ENCODE measurements around the gene PARVB. TPM values are rescaled to one million over a fixed set of nuclear protein-coding genes. Genes with fewer than 3 reads are reported as not detected.
A peak's percentile ranks its signal among the peaks of the same experiment; 100 is the strongest.

The PARVB gene
- total RNA-seq, 1 donor = 29.3 TPM

DNA sequence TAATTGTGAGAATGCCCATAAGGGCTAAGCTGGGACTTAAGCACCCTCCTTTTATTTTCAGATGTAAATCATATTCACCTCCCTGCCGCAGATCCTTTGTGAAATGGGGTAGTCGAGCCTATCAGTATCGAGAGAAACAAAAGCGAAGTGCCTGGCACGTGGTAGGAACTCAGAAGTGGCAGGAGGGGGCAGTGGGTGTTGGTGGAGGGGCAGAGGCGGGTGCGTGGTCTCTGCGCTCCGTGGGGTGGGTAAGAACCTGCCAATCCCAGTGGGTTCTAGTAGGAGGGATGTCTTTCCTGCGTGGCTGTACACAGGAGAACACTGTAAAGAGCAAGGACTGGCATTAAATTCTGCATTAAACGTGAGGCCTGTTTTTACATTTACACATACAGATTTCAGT is 21.8 kb upstream of the PARVB start:
- no peak for DNase-seq (ENCODE audit: insufficient read length, low spot score, missing footprints)
- Histone ChIP-seq H4K20me1 (ENCODE audit: insufficient read depth, low read length) (no peaks in the 10 kb centered on the region), H3K27me3 (ENCODE audit: insufficient read depth, low read length) (no peaks in the 10 kb centered on the region), H3K9me3 (ENCODE audit: low read depth, low read length) (no peaks in the 10 kb centered on the region), H3K4me3 (ENCODE audit: insufficient read depth, low read length) (no peak overlapping the region), H3K4me1 (ENCODE audit: insufficient read depth, low read length) (no peaks in the 10 kb centered on the region), H3K4me2 (ENCODE audit: insufficient read depth, low read length) (no peak overlapping the region), H2AFZ (ENCODE audit: low read length) (no peak overlapping the region), H3K36me3 (ENCODE audit: insufficient read depth, low read length) (peaks cover 12% of the 10 kb centered on the region), H3K79me2 (ENCODE audit: insufficient read depth, low read length) (no peaks in the 10 kb centered on the region), H3K27ac (ENCODE audit: low read depth, low read length) (no peak overlapping the region)
- TF ChIP-seq, protein P1, sequence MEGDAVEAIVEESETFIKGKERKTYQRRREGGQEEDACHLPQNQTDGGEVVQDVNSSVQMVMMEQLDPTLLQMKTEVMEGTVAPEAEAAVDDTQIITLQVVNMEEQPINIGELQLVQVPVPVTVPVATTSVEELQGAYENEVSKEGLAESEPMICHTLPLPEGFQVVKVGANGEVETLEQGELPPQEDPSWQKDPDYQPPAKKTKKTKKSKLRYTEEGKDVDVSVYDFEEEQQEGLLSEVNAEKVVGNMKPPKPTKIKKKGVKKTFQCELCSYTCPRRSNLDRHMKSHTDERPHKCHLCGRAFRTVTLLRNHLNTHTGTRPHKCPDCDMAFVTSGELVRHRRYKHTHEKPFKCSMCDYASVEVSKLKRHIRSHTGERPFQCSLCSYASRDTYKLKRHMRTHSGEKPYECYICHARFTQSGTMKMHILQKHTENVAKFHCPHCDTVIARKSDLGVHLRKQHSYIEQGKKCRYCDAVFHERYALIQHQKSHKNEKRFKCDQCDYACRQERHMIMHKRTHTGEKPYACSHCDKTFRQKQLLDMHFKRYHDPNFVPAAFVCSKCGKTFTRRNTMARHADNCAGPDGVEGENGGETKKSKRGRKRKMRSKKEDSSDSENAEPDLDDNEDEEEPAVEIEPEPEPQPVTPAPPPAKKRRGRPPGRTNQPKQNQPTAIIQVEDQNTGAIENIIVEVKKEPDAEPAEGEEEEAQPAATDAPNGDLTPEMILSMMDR (IDR thresholded peaks at IDR 0.05; ENCODE audit: extremely low read depth, low read depth, low read length) = no peak

DNA sequence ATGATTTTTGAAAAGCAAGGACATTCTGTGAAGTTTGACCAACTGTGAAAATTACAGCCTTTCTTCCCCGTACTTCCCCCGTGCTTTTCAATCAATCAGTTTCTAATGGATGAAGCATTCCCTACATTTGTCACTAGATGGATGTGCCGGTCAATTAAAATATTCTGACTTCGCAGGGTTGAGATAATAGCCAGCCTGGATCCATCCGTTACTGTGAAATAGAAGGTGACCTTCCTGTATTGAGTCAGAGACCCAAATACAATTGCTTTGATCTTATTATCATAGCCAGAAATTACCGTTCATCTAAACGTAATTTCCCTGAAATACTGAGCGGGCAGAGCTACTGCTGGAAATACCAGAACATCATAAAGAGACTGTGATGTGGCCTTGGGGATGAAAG is 21.1 kb upstream of the PARVB start:
- Histone ChIP-seq H3K4me2 (ENCODE audit: insufficient read depth, low read length) (no peak overlapping the region), H3K4me3 (ENCODE audit: insufficient read depth, low read length) (no peak overlapping the region), H3K9me3 (ENCODE audit: low read depth, low read length) (no peaks in the 10 kb centered on the region), H3K27me3 (ENCODE audit: insufficient read depth, low read length) (no peaks in the 10 kb centered on the region), H3K27ac (ENCODE audit: low read depth, low read length) (no peak overlapping the region), H3K4me1 (ENCODE audit: insufficient read depth, low read length) (no peaks in the 10 kb centered on the region), H3K79me2 (ENCODE audit: insufficient read depth, low read length) (no peaks in the 10 kb centered on the region), H2AFZ (ENCODE audit: low read length) (no peak overlapping the region), H4K20me1 (ENCODE audit: insufficient read depth, low read length) (no peaks in the 10 kb centered on the region), H3K36me3 (ENCODE audit: insufficient read depth, low read length) (peaks cover 11% of the 10 kb centered on the region)
- TF ChIP-seq, protein P1 (IDR thresholded peaks at IDR 0.05; ENCODE audit: extremely low read depth, low read depth, low read length) = no peak
- DNase-seq (ENCODE audit: insufficient read length, low spot score, missing footprints) = no peak

DNA sequence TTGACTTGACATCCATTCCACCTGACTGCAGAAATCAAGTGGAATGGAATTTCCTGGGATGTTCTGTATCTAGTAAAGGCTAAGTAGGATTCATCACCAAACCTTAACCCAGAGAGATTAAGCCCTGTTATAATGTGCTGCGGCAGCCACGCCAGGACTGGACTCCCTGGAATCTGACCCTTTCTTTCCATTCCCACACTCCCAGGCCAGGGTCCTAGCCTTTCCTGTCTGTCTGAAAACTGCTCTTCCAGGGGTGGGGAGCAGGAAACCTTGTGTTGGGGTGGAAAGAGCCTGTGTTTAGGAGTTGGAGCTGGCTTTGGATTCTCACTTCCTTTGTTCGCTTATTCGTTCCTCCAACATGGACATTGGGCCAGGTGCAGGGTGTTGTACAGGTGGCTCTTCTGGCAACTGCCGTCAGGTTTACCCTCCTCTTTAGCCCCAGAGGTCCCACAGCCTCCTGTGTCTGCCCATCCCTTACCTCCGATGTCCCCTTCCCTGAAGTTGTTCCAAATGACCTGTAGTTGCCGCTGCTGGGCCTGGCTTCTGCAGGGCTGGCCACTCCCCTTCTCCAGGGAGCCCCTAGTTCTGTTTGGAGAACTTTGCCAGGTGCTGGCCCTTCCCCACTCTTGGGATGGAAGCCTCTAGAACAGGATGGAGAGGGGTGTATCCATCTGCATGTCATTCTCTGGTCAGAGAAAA is 20.5 kb upstream of the PARVB start:
- no peaks in the 10 kb centered on the region for H3K4me1 ChIP-seq (ENCODE audit: insufficient read depth, low read length)
- DNase-seq (ENCODE audit: insufficient read length, low spot score, missing footprints) = no peak
- H3K27me3 ChIP-seq (ENCODE audit: insufficient read depth, low read length) = no peaks in the 10 kb centered on the region
- H4K20me1 ChIP-seq (ENCODE audit: insufficient read depth, low read length) = no peaks in the 10 kb centered on the region
- no peak overlapping the region for H3K4me2 ChIP-seq (ENCODE audit: insufficient read depth, low read length)
- H2AFZ ChIP-seq (ENCODE audit: low read length) = no peak overlapping the region
- TF ChIP-seq, protein P1 (IDR thresholded peaks at IDR 0.05; ENCODE audit: extremely low read depth, low read depth, low read length) = peak; percentile 18
- H3K4me3 ChIP-seq (ENCODE audit: insufficient read depth, low read length) = no peak overlapping the region
- no peaks in the 10 kb centered on the region for H3K9me3 ChIP-seq (ENCODE audit: low read depth, low read length)
- H3K27ac ChIP-seq (ENCODE audit: low read depth, low read length) = no peak overlapping the region
- peaks cover 5% of the 10 kb centered on the region for H3K36me3 ChIP-seq (ENCODE audit: insufficient read depth, low read length)
- H3K79me2 ChIP-seq (ENCODE audit: insufficient read depth, low read length) = no peaks in the 10 kb centered on the region

DNA sequence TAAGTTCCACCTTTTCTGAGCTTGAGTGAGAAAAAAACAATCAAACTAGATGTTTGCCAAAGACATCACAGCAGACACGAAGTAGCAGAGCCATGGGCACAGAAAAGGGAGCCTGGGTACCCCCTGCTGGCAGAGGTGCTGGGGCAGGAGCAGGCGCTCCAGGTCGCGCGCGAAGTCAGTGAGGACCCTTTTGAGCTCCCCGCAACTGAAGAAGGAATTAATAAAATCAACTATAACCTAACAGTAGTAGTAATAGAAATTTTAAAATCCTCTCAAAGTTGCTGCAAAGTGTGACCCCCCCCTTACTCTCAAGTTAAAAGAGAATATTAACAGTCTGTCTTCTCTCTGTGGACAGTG is 20.0 kb upstream of the PARVB start:
- Histone ChIP-seq H3K79me2 (ENCODE audit: insufficient read depth, low read length) (no peaks in the 10 kb centered on the region), H4K20me1 (ENCODE audit: insufficient read depth, low read length) (no peaks in the 10 kb centered on the region), H3K27me3 (ENCODE audit: insufficient read depth, low read length) (no peaks in the 10 kb centered on the region), H3K27ac (ENCODE audit: low read depth, low read length) (no peak overlapping the region), H3K36me3 (ENCODE audit: insufficient read depth, low read length) (no peaks in the 10 kb centered on the region), H3K4me1 (ENCODE audit: insufficient read depth, low read length) (no peaks in the 10 kb centered on the region), H2AFZ (ENCODE audit: low read length) (no peak overlapping the region), H3K4me3 (ENCODE audit: insufficient read depth, low read length) (no peak overlapping the region), H3K4me2 (ENCODE audit: insufficient read depth, low read length) (no peak overlapping the region), H3K9me3 (ENCODE audit: low read depth, low read length) (no peaks in the 10 kb centered on the region)
- no peak for DNase-seq (ENCODE audit: insufficient read length, low spot score, missing footprints)
- TF ChIP-seq, protein P1 (IDR thresholded peaks at IDR 0.05; ENCODE audit: extremely low read depth, low read depth, low read length) = no peak

All from osteoblast (primary cell).